CD4-positive, alpha-beta T cell treated with Interleukin-12 subunit alpha and Interleukin-12 subunit beta, for 1 hour (primary cell): ENCODE data around the gene PYGM.
"Not testable (repeated sequence)": the region's sequence is repeated elsewhere in the genome, so short reads cannot be mapped to it uniquely, and the experiment has no call there.

Experiments used
- DNase-seq: peaks from one replicate; pipeline ENCODE4 v3.0.0-alpha.2; 2020

PYGM gene

GRCh38 chr11:64715110-64715509 lies 44.7 kb downstream of the PYGM start:
- DNase-seq: no peak

- DNase-seq: no peak
Measured at GRCh38 chr11:64714666-64715065, 45.1 kb downstream of the PYGM start.

- DNase-seq: no peak
Measured at GRCh38 chr11:64713781-64714363, 45.9 kb downstream of the PYGM start.

GRCh38 chr11:64713016-64713707 lies 46.6 kb downstream of the PYGM start:
- peak; percentile 19 for DNase-seq

DNA sequence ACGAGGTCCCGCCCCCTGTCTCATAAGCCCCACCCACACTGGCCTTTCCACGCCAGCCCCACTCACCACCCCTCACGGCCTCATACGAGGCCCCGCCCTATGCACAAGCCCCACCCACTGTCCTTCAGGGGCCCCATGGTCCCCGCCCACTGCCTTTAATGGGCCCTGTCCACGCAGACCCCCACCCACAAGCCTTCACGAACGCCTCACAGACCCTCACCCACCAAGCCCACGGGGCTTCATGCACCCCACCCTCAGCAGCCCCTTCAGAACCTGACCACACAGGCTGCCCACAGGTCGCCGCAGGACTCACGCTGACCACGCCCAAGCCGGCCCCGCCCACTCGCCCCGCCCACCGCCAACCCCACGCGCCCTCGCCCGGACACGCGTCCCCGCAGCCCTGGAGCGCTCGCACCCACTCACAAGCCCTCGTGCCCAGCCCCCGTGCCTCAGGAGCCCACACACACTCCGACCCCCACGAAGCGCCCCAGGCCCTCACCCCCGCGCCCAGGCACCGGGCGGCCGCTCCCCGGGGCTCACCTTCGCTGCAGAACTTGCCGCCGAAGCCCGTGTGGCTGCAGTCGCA lies 47.3 kb downstream of the PYGM start:
- DNase-seq: peak; percentile 20

- no peak for DNase-seq
Measured at GRCh38 chr11:64711956-64712362, 47.8 kb downstream of the PYGM start.

- no peak for DNase-seq
Measured at GRCh38 chr11:64711138-64711955, 48.4 kb downstream of the PYGM start.

- no peak for DNase-seq
Measured at GRCh38 chr11:64710418-64711137, 49.2 kb downstream of the PYGM start.

DNA sequence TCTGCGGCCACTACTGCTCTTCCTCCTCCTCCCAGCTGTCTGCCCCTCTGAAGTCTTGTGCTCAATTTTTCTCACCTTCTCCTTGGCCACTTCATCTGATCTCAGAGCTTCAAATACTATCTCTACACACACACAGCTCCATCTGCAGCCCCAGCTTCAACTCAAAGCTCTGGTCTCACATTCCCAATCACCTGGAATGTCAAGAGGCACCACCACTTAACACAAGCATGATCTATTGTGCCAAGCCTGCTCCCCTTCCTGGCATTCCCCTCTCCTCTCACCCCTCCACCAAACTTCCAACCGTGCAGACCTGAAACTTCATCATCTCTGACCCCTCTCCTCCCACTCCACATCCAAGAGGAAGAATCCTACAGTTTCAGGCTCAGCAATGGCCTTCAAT lies 54.3 kb downstream of the PYGM start:
- DNase-seq: no peak

GRCh38 chr11:64703048-64703447 lies 56.7 kb downstream of the PYGM start:
- no peak for DNase-seq

DNA sequence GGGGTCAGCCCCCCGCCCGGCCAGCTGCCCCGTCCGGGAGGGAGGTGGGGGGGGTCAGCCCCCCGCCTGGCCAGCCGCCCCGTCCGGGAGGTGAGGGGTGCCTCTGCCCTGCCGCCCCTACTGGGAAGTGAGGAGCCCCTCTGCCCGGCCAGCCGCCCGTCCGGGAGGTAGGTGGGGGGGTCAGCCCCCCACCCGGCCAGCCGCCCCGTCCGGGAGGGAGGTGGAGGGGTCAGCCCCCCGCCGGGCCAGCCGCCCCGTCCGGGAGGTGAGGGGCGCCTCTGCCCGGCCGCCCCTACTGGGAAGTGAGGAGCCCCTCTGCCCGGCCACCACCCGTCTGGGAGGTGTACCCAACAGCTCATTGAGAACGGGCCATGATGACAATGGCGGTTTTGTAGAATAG lies 57.8 kb downstream of the PYGM start:
- not testable (repeated sequence) for DNase-seq

- no peak for DNase-seq
Measured at GRCh38 chr11:64698427-64698826, 61.3 kb downstream of the PYGM start.

DNA sequence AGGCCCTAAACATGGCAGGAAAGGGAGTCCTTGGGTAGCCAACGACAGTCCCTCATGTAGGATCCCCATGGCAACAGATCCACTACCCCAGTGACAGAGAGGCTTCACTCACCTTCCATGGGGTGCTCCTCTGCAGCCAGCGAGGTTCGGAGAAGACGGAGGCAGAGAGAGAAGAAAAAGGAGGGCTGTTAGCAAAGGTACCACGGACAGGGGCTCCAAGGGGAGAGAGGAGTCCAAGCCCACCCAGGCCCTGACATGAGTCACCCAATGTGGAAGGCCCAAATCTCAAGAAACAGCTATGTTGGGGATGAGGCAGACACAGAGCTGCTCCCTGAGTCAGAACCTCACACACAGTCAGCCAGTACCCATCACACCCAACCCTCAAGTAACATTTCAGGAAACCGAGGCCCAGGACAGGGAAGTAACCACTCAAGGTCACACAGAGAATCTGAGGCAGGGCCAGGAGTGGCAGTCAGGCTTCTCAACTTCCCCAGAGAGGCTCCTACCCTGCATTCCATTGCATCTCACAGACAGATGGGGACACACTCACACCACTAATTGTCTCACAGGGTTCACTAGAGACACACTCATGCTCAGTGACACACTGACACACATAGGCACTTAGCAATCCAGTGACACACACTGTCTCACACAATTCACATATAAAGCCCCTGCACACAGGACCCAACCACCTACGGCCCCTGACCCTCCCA lies 62.0 kb downstream of the PYGM start:
- no peak for DNase-seq
